Measurements from ENCODE around the gene SH2D3A.

DNA sequence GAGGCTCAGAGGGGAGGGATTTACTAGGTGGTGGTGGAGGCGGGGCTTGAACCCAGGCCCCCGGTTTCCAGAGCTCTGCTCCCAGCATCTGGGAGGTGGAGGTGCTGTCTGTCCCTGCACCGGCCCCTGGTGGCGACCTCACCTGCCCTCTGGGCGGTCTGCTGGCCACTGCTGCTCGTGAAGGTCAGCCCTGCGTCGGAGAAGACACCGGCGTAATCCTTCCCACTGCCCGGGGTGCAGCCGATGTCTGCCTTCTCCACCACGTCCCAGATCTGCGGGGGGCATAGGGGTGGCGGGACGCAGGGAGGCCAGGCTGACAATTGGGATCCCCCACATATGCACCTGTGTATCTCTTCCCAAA is 59.6 kb downstream of the SH2D3A start:
- TF ChIP-seq POLR2A (IDR thresholded peaks at IDR 0.05) (no peak), CTCF (IDR thresholded peaks at IDR 0.05) (no peak)

Data from ovary (tissue), 3 donors.